Hepatocyte (in vitro differentiated cells): ENCODE measurements around the gene DAGLB. TPM values are rescaled to one million over a fixed set of nuclear protein-coding genes. Genes with fewer than 3 reads are reported as not detected.
A peak's percentile ranks its signal among the peaks of the same experiment; 100 is the strongest.
"Not testable (repeated sequence)": the region's sequence is repeated elsewhere in the genome, so short reads cannot be mapped to it uniquely, and the experiment has no call there.

Experiments
- DNase-seq: peaks from one replicate; pipeline ENCODE4 v3.0.0-alpha.2; 2016; ENCODE audit warnings: low spot score
- H2AFZ ChIP-seq: fragments of 200-600 bp; sonication (generic); 2 replicates; pipeline ENCODE4 v1.6.0; 2016; ENCODE audit warnings: antibody characterized with exemption, mild to moderate bottlenecking
- H3K27ac ChIP-seq: fragments of 200-600 bp; sonication (generic); 2 replicates; pipeline ENCODE4 v1.5.1; 2016; ENCODE audit warnings: mild to moderate bottlenecking
- H3K27me3 ChIP-seq: fragments of 200-600 bp; sonication (generic); 2 replicates; pipeline ENCODE4 v1.6.1; 2016
- H3K36me3 ChIP-seq: fragments of 200-600 bp; sonication (generic); replicated peaks from 2 replicates; pipeline ENCODE4 v1.5.1; 2016; ENCODE audit warnings: low read depth; ENCODE audit not compliant: insufficient read depth
- H3K4me1 ChIP-seq: fragments of 200-600 bp; sonication (generic); 2 replicates; pipeline ENCODE4 v1.5.1; 2016; ENCODE audit warnings: mild to moderate bottlenecking, moderate library complexity; ENCODE audit not compliant: insufficient read depth
- H3K4me2 ChIP-seq: fragments of 200-600 bp; sonication (generic); 2 replicates; pipeline ENCODE4 v1.6.0; 2016
- H3K4me3 ChIP-seq: fragments of 200-600 bp; sonication (generic); 2 replicates; pipeline ENCODE4 v1.5.1; 2016; ENCODE audit warnings: mild to moderate bottlenecking
- H3K79me2 ChIP-seq: fragments of 200-600 bp; sonication (generic); 2 replicates; pipeline ENCODE4 v1.6.0; 2017; ENCODE audit warnings: mild to moderate bottlenecking
- H3K9me2 ChIP-seq: fragments of 200-600 bp; sonication (generic); replicated peaks from 2 replicates; pipeline ENCODE4 v1.6.0; 2017; ENCODE audit warnings: mild to moderate bottlenecking; ENCODE audit not compliant: insufficient read depth
- H3K9me3 ChIP-seq: fragments of 200-600 bp; sonication (generic); 2 replicates; pipeline ENCODE4 v1.5.1; 2016; ENCODE audit warnings: low read depth, mild to moderate bottlenecking
- H4K20me1 ChIP-seq: fragments of 200-600 bp; sonication (generic); 2 replicates; pipeline ENCODE4 v1.6.0; 2016; ENCODE audit warnings: mild to moderate bottlenecking; ENCODE audit not compliant: insufficient read depth, poor library complexity, severe bottlenecking
- EZH2 ChIP-seq: fragments of 200-600 bp; sonication (generic); IDR thresholded peaks from 2 replicates; pipeline ENCODE4 v1.6.1; 2016; ENCODE audit warnings: antibody characterized with exemption, mild to moderate bottlenecking, borderline replicate concordance
- EZH2phosphoT487 ChIP-seq: fragments of 200-600 bp; sonication (generic); IDR thresholded peaks from one replicate; pipeline ENCODE4 v1.6.1; 2018; ENCODE audit warnings: antibody characterized with exemption, mild to moderate bottlenecking, low read depth, moderate library complexity; ENCODE audit not compliant: unreplicated experiment, severe bottlenecking
- WGBS: methylation state at CpG from one replicate; pipeline ENCODE4 v1.1.6; 2016; ENCODE audit warnings: low lambda C conversion rate; ENCODE audit errors: missing lambda C conversion rate; 5-methylcytosine and 5-hydroxymethylcytosine counted together
- polyA plus RNA-seq: library from polyadenylated mRNA; unstranded; fragments of >200 nt; fragmentation: Nextera tagmentation; extraction: Ambion mirVana; gene quantifications from 2 replicates; pipeline ENCODE4 v1.2.1, GENCODE V29; 2016
- total RNA-seq: library from RNA; depleted of rRNA; stranded (reverse); fragments of >200 nt; gene quantifications from 2 replicates; pipeline ENCODE4 v1.2.3, GENCODE V29; 2014
- TF ChIP-seq, protein P1 (sequence below): fragments of 200-600 bp; sonication (generic); IDR thresholded peaks from 2 replicates; pipeline ENCODE4 v1.5.1; 2016; ENCODE audit warnings: antibody characterized with exemption, mild to moderate bottlenecking; ENCODE audit not compliant: poor library complexity

Gene DAGLB
- total and polyA plus RNA-seq, 2 experiments from 2014 or later = 17.5 to 22.2 TPM

DNA sequence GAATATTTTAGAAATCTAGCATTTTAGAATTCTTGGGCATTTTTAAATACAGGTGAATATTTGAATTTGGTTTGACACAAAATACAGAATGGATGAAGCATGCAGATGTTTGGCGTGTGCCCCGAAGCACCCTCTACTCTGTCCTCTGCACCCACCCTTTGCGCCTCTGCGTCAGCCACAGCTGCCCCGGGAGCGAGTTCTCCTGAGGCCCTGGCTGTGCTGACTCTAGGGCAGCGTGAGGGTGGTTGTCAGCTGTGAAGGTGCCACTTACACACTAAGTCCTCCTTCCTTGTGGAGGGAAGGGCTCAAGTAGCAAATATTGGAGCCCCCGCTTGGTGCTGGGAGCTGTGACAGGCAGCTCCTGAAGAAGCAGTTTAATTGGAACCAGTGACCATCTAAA, 48.4 kb downstream of the DAGLB start:
- Histone ChIP-seq H3K9me3 (no peaks in the 10 kb centered on the region), H2AFZ (no peak overlapping the region), H3K27ac (peak overlapping the region; percentile 64), H3K4me2 (peak overlapping the region; percentile 55), H3K4me1 (peaks cover 22% of the 10 kb centered on the region), H3K79me2 (peaks cover 94% of the 10 kb centered on the region), H3K9me2 (no peaks in the 10 kb centered on the region), H3K4me3 (no peak overlapping the region), H3K36me3 (no peaks in the 10 kb centered on the region), H3K27me3 (no peaks in the 10 kb centered on the region), H4K20me1 (peaks cover 64% of the 10 kb centered on the region)
- WGBS = 93% methylated on average over 8 of the region's 8 CpGs
- DNase-seq = no peak
- no peak for TF ChIP-seq EZH2phosphoT487
- no peak for TF ChIP-seq EZH2
- TF ChIP-seq, protein P1, sequence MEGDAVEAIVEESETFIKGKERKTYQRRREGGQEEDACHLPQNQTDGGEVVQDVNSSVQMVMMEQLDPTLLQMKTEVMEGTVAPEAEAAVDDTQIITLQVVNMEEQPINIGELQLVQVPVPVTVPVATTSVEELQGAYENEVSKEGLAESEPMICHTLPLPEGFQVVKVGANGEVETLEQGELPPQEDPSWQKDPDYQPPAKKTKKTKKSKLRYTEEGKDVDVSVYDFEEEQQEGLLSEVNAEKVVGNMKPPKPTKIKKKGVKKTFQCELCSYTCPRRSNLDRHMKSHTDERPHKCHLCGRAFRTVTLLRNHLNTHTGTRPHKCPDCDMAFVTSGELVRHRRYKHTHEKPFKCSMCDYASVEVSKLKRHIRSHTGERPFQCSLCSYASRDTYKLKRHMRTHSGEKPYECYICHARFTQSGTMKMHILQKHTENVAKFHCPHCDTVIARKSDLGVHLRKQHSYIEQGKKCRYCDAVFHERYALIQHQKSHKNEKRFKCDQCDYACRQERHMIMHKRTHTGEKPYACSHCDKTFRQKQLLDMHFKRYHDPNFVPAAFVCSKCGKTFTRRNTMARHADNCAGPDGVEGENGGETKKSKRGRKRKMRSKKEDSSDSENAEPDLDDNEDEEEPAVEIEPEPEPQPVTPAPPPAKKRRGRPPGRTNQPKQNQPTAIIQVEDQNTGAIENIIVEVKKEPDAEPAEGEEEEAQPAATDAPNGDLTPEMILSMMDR = no peak

DNA sequence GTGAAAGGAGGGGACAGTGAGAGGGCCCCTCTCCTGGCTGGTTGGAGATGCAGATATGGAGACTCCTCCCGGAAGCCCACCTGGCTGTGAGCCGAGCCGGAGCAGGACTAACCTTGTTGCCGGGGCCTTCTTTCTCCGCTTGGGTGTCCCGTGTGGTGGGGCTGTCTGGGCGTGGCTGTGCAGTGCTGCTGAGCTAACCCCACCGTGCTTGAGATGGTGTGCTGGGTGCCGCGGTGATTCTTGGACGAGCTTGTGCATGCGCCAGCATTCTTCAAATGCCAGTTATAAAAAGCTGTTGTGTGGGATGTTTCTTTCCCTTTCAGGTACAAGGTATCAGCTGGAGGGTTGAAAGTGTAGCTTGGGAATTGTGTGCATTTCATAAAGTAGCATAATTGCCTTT, 48.8 kb downstream of the DAGLB start:
- H3K4me1 ChIP-seq = peaks cover 27% of the 10 kb centered on the region
- TF ChIP-seq, protein P1 = no peak
- H3K36me3 ChIP-seq = no peaks in the 10 kb centered on the region
- peaks cover 95% of the 10 kb centered on the region for H3K79me2 ChIP-seq
- peak overlapping the region; percentile 55 for H3K4me2 ChIP-seq
- no peak overlapping the region for H2AFZ ChIP-seq
- DNase-seq = no peak
- H4K20me1 ChIP-seq = peaks cover 68% of the 10 kb centered on the region
- no peaks in the 10 kb centered on the region for H3K27me3 ChIP-seq
- 69% methylated on average over 12 of the region's 12 CpGs for WGBS
- no peaks in the 10 kb centered on the region for H3K9me2 ChIP-seq
- H3K4me3 ChIP-seq = no peak overlapping the region
- no peaks in the 10 kb centered on the region for H3K9me3 ChIP-seq
- peak overlapping the region; percentile 64 for H3K27ac ChIP-seq

DNA sequence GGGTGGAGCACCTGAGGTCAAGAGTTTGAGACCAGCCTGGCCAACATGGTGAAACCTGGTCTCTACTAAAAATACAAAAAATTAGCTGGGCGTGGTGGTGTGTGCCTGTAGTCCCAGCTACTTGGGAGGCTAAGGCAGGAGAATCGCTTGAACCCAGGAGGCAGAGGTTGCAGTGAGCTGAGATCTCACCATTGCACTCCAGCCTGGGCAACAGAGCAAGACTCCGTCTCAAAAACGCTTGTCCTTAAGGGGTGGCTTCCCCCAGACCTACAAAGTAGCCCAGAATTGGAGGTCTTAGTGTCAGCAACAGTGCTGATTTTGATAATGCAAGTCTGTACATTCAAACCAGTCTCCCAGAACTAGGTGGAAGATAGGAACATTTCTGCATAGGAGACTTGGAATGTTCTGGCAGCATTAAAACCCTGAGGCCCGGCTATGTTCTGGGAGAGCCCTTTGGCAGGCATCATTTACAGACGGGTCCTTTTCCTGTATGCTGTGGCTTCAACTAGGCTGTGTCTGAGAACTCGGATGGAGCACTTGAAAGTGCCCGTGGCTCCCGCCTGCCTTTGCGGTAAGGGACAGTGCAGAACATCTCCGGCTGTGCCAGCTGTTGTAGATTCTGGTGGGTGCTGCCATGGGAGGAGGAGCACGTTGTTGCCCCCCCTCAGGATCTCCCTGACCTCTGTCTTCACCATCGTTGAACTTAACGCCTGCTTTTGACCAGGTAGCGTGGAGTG, 49.8 kb downstream of the DAGLB start:
- not testable (repeated sequence) for H3K9me3 ChIP-seq, H2AFZ ChIP-seq, H3K4me2 ChIP-seq, DNase-seq, H3K4me3 ChIP-seq, H3K36me3 ChIP-seq, H3K9me2 ChIP-seq, H3K27me3 ChIP-seq
- peaks cover 35% of the 10 kb centered on the region for H3K4me1 ChIP-seq
- H3K79me2 ChIP-seq = peaks cover 90% of the 10 kb centered on the region
- peak overlapping the region; percentile 64 for H3K27ac ChIP-seq
- 89% methylated on average over 15 of the region's 15 CpGs for WGBS
- peaks cover 72% of the 10 kb centered on the region for H4K20me1 ChIP-seq

DNA sequence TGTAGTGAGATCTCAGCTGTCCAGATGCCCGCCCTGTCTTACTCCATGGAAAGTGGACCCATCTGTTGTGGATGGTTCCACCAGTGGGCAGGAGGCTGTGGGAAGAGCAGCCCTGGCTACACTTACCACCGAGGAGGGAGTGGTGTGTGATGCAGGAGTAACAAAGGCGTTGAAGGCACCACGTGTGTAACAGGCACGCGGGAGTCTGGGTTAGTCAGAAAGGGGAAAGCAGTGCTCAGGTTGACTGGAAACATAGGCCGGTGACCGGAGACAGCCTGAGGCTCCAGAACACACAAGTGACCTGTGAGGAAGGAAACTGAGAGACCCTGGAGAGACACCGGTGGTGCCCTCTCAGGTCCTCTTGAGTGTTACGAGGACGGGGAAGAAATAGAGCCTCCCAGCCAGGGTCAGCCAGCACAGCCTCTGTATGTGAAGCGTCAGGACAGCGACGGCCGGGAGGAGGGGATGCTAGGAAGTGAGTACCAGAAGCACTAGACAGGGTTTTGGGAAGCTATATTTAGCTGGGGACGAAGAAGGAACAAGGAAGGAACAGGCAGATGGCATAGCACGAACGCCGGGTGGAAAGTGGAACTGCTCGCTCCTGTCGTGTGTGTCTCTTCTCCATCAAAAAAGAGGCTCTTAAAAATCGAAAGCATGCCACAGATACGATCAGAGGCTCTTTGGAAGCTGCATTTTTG, 51.7 kb downstream of the DAGLB start:
- Histone ChIP-seq H3K4me2 (no peak overlapping the region), H3K27me3 (no peaks in the 10 kb centered on the region), H3K9me3 (no peaks in the 10 kb centered on the region), H3K4me1 (peaks cover 49% of the 10 kb centered on the region), H3K9me2 (no peaks in the 10 kb centered on the region), H3K27ac (peak overlapping the region; percentile 95), H3K36me3 (no peaks in the 10 kb centered on the region), H2AFZ (no peak overlapping the region), H4K20me1 (peaks cover 72% of the 10 kb centered on the region), H3K4me3 (no peak overlapping the region), H3K79me2 (peaks cover 86% of the 10 kb centered on the region)
- 90% methylated on average over 23 of the region's 23 CpGs for WGBS
- TF ChIP-seq, protein P1 = no peak
- no peak for TF ChIP-seq EZH2phosphoT487
- DNase-seq = no peak
